PC-3 (cell line): Measurements from ENCODE around the gene EPN2. TPM values are rescaled to one million over a fixed set of nuclear protein-coding genes. Genes with fewer than 3 reads are reported as not detected.

Experiments
- ATAC-seq: fragments of 200-7000 bp; cut with Tn5 transposase; 2 replicates; pipeline ENCODE4 v1.9.1; 2020; ENCODE audit warnings: mild to moderate bottlenecking, moderate library complexity
- BruUV-seq: library from RNA; stranded (reverse); fragments of 400-500 nt; replicated peaks from 2 replicates; lab custom pipeline; 2021; lab: Mats Ljungman, UMichigan
- CTCF ChIA-PET: fragments of 300-600 bp; sonication (Branson Sonifier 250); formaldehyde crosslinking; loops from one replicate; lab custom pipeline; 2022; ENCODE audit warnings: antibody characterized with exemption; lab: Charles Lee
- POLR2A ChIA-PET: fragments of 300-600 bp; sonication (Branson Sonifier 250); formaldehyde crosslinking; loops from one replicate; lab custom pipeline; 2022; ENCODE audit warnings: antibody characterized with exemption; ENCODE audit not compliant: unreplicated experiment; lab: Charles Lee
- DNase-seq: peaks from one replicate; pipeline ENCODE4 v3.0.0-alpha.2; 2015
- H2AFZ ChIP-seq: fragments of 300-600 bp; sonication (generic); 2 replicates; pipeline ENCODE4 v1.6.0; 2016; ENCODE audit warnings: antibody characterized with exemption, low read length
- H3F3A ChIP-seq: fragments of 300-600 bp; sonication (generic); one replicate; pipeline ENCODE4 v1.6.0; 2017; ENCODE audit warnings: antibody characterized with exemption, low read length, control low read depth, mild to moderate bottlenecking; ENCODE audit not compliant: unreplicated experiment
- H3K27ac ChIP-seq: fragments of 300-600 bp; sonication (generic); 2 replicates; pipeline ENCODE4 v1.5.1; 2016; ENCODE audit warnings: mild to moderate bottlenecking, low read length
- H3K27me3 ChIP-seq: fragments of 300-600 bp; sonication (generic); 2 replicates; pipeline ENCODE4 v1.6.1; 2016; ENCODE audit warnings: low read length, mixed read lengths
- H3K36me3 ChIP-seq: fragments of 300-600 bp; sonication (generic); 2 replicates; pipeline ENCODE4 v1.6.1; 2016; ENCODE audit warnings: low read depth, mixed run types, low read length, mixed read lengths
- H3K4me1 ChIP-seq: fragments of 300-600 bp; sonication (generic); 2 replicates; pipeline ENCODE4 v1.5.1; 2016; ENCODE audit warnings: low read length; ENCODE audit not compliant: insufficient read depth
- H3K4me2 ChIP-seq: fragments of 300-600 bp; sonication (generic); 2 replicates; pipeline ENCODE4 v1.6.0; 2016; ENCODE audit warnings: low read length
- H3K4me3 ChIP-seq: fragments of 300-600 bp; sonication (generic); 2 replicates; pipeline ENCODE4 v1.5.1; 2016; ENCODE audit warnings: mild to moderate bottlenecking, low read length, mixed read lengths
- H3K79me2 ChIP-seq: fragments of 300-600 bp; sonication (generic); 2 replicates; pipeline ENCODE4 v1.6.1; 2017; ENCODE audit warnings: low read length, mixed read lengths
- H3K9ac ChIP-seq: fragments of 300-600 bp; sonication (generic); 2 replicates; pipeline ENCODE4 v1.6.0; 2016; ENCODE audit warnings: mild to moderate bottlenecking, low read length
- H3K9me2 ChIP-seq: fragments of 300-600 bp; sonication (generic); replicated peaks from 2 replicates; pipeline ENCODE4 v1.6.1; 2016; ENCODE audit warnings: mixed run types, low read length, mixed read lengths
- H3K9me3 ChIP-seq: fragments of 300-600 bp; sonication (generic); 2 replicates; pipeline ENCODE4 v1.6.1; 2016; ENCODE audit warnings: low read length, mixed read lengths
- H4K20me1 ChIP-seq: fragments of 300-600 bp; sonication (generic); 2 replicates; pipeline ENCODE4 v1.6.1; 2016; ENCODE audit warnings: low read length, mixed read lengths
- EZH2 ChIP-seq: fragments of 300-600 bp; sonication (generic); IDR thresholded peaks from one replicate; pipeline ENCODE4 v1.6.1; 2017; ENCODE audit warnings: antibody characterized with exemption, mild to moderate bottlenecking, low read length; ENCODE audit not compliant: unreplicated experiment
- EZH2phosphoT487 ChIP-seq: fragments of 300-600 bp; sonication (generic); IDR thresholded peaks from 2 replicates; pipeline ENCODE4 v1.6.1; 2018; ENCODE audit warnings: mild to moderate bottlenecking, antibody characterized with exemption, low read length, borderline replicate concordance
- intact Hi-C: fragments of 100-400 bp; cut with micrococcal nuclease; formaldehyde crosslinking; loops from 2 replicates; pipeline ENCODE4 v1.9.0; 2023
- total RNA-seq: library from RNA; depleted of rRNA; stranded (reverse); fragments of >200 nt; gene quantifications from 2 replicates; pipeline ENCODE4 v1.2.3, GENCODE V29; 2014
- TF ChIP-seq, protein P1 (sequence below): fragments of 300-600 bp; sonication (generic); conservative IDR thresholded peaks from 2 replicates; pipeline ENCODE4 v1.5.1; 2017; ENCODE audit warnings: antibody characterized with exemption, low read depth, mild to moderate bottlenecking, low read length

Gene EPN2
- total RNA-seq, 1 experiment from 2014 or later: 46.4 TPM

DNA sequence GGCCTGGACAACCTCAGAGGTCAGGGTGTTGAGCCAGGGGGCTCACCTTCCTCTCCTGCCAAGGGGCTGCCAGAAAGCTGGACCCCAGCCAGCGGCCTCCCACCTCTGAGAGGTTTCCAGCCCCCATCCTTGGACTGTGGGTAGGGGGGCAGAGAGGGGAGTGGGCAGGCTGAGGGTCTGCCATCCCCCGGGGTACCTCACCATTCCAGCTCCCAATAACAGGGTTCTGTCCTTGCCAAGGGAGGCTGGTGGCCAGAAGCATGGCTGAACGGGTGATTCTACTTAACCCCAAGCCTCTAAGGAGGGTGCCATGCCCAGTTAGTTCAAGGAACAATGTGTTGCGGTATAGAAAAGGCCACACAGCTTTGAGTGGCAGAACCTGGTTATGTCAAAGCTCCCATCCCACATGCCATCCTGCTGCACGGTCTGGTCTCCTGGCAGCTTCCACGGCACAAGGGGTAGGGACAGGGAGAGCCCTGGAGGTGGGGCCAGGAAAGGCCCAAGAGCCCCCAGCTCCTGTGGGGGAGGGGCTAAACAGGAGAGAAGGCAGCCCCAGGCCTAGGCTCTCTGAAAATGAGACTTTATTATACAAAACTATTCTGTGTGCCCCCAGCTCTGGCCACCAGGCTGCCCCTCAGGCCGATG lies 105.6 kb downstream of the EPN2 start:
- DNase-seq: no peak
- H4K20me1 ChIP-seq: no peaks in the 10 kb centered on the region
- ChIA-PET CTCF (no interaction called here), POLR2A (interaction anchor here (0.5 kb wide), 1 partner anchor 306 kb away, joined by 3 read pairs; the partner anchor contains the start of gene ALDH3A2)
- no peak overlapping the region for H2AFZ ChIP-seq
- no peak overlapping the region for H3K4me2 ChIP-seq
- intact Hi-C loops: no loop called here
- no peak overlapping the region for H3K9ac ChIP-seq
- H3K9me2 ChIP-seq: no peaks in the 10 kb centered on the region
- no peaks in the 10 kb centered on the region for H3K79me2 ChIP-seq
- no peak overlapping the region for H3K4me3 ChIP-seq
- no peaks in the 10 kb centered on the region for H3F3A ChIP-seq
- H3K36me3 ChIP-seq: no peaks in the 10 kb centered on the region
- H3K4me1 ChIP-seq: peaks cover 20% of the 10 kb centered on the region
- H3K27me3 ChIP-seq: no peaks in the 10 kb centered on the region
- H3K27ac ChIP-seq: no peak overlapping the region
- no TSS peak for BruUV-seq
- H3K9me3 ChIP-seq: no peaks in the 10 kb centered on the region
- no peak for ATAC-seq
- TF ChIP-seq EZH2phosphoT487 (no peak), EZH2 (no peak)
- TF ChIP-seq, protein P1, sequence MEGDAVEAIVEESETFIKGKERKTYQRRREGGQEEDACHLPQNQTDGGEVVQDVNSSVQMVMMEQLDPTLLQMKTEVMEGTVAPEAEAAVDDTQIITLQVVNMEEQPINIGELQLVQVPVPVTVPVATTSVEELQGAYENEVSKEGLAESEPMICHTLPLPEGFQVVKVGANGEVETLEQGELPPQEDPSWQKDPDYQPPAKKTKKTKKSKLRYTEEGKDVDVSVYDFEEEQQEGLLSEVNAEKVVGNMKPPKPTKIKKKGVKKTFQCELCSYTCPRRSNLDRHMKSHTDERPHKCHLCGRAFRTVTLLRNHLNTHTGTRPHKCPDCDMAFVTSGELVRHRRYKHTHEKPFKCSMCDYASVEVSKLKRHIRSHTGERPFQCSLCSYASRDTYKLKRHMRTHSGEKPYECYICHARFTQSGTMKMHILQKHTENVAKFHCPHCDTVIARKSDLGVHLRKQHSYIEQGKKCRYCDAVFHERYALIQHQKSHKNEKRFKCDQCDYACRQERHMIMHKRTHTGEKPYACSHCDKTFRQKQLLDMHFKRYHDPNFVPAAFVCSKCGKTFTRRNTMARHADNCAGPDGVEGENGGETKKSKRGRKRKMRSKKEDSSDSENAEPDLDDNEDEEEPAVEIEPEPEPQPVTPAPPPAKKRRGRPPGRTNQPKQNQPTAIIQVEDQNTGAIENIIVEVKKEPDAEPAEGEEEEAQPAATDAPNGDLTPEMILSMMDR: no peak

DNA sequence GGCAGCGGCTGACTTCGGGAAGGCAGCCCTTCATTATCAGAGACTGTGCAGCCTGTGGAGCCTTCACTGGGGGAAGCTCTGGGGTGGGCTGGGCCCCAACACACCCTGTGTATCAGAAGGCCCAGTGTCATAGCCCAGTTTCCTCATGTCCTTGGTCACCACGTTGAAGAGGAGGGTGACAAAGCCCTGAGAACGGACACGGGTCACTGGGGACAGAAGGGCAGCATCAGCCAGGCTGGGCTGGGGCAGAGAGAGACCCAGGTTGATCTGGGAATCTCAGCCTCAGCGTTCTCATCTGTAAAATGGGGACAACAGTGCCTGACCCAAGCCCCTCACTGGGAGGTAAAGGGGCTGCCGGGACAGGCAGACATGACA lies 106.1 kb downstream of the EPN2 start:
- POLR2A ChIA-PET: no interaction called here
- H2AFZ ChIP-seq: no peak overlapping the region
- no peak overlapping the region for H3K27ac ChIP-seq
- intact Hi-C loops: no loop called here
- no peaks in the 10 kb centered on the region for H3F3A ChIP-seq
- no peaks in the 10 kb centered on the region for H3K79me2 ChIP-seq
- H3K4me1 ChIP-seq: peaks cover 25% of the 10 kb centered on the region
- no peaks in the 10 kb centered on the region for H3K36me3 ChIP-seq
- H4K20me1 ChIP-seq: no peaks in the 10 kb centered on the region
- H3K9me3 ChIP-seq: no peaks in the 10 kb centered on the region
- no TSS peak for BruUV-seq
- DNase-seq (no peak), ATAC-seq (no peak)
- no peaks in the 10 kb centered on the region for H3K9me2 ChIP-seq
- no peak overlapping the region for H3K4me2 ChIP-seq
- CTCF ChIA-PET: no interaction called here
- H3K27me3 ChIP-seq: no peaks in the 10 kb centered on the region
- no peak overlapping the region for H3K4me3 ChIP-seq
- H3K9ac ChIP-seq: no peak overlapping the region
- TF ChIP-seq EZH2 (no peak), EZH2phosphoT487 (no peak)
- TF ChIP-seq, protein P1: no peak

DNA sequence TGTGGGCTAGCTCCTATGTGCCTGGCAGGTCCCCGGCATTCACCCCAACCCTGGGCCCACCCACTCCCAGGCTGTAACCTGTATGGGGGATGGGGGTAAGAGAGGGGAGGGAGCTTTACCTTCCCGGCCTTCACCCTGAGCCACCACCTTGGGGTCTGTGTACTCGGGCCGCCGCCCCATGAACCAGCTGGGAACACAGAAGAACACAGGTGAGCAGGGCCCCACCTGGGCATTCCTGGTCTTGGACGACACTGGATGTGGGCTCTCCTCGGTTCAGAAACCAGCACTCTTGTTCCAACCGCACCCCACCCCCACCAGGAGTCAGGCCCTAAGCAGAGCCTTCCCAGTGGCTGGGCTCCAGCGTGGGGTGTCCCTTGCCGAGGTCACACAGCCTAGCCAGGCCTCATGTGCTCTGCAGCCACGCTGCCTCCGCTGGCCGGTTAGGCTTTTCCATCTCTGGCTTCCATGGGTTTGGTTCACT lies 106.5 kb downstream of the EPN2 start:
- Histone ChIP-seq H3K79me2 (no peaks in the 10 kb centered on the region), H3K27ac (no peak overlapping the region), H4K20me1 (no peaks in the 10 kb centered on the region), H3K27me3 (no peaks in the 10 kb centered on the region), H3K9me2 (no peaks in the 10 kb centered on the region), H3K36me3 (no peaks in the 10 kb centered on the region), H2AFZ (no peak overlapping the region), H3K4me2 (no peak overlapping the region), H3K9me3 (no peaks in the 10 kb centered on the region), H3K4me3 (no peak overlapping the region), H3K9ac (no peak overlapping the region), H3K4me1 (peaks cover 29% of the 10 kb centered on the region), H3F3A (no peaks in the 10 kb centered on the region)
- TF ChIP-seq, protein P1: no peak
- TF ChIP-seq EZH2 (no peak), EZH2phosphoT487 (no peak)
- intact Hi-C loops: no loop called here
- ChIA-PET POLR2A (no interaction called here), CTCF (no interaction called here)
- DNase-seq (no peak), ATAC-seq (no peak)
- BruUV-seq: no TSS peak
